ENCODE measurements around the gene FAM111A. TPM values are rescaled to one million over a fixed set of nuclear protein-coding genes. Genes with fewer than 3 reads are reported as not detected.

The FAM111A gene
- total and polyA plus RNA-seq, 9 of the 15 experiments (the other 6 are each of a cell fraction or from before 2014, with no cell fraction given), result 14.8 to 30.6 (median 20.1) TPM

DNA sequence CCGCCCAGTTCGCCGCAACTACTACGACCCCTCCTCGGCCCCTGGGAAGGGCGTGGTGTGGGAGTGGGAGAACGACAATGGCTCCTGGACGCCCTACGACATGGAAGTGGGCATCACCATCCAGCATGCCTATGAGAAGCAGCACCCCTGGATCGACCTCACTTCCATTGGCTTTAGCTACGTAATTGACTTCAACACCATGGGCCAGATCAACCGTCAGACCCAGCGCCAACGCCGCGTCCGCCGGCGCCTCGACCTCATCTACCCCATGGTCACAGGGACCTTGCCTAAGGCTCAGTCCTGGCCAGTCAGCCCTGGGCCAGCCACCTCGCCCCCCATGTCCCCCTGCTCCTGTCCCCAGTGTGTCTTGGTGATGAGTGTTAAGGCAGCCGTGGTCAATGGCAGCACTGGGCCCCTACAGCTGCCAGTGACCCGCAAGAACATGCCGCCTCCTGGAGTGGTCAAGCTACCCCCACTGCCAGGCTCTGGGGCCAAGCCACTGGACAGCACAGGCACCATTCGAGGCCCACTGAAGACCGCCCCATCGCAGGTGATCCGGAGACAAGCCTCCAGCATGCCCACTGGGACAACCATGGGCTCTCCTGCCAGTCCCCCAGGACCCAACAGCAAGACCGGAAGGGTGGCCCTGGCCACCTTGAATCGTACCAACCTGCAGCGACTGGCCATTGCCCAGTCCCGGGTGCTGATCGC lies 39.2 kb downstream of the FAM111A start:
- H3K4me1 ChIP-seq (replicated peaks in 1 of 2; ENCODE audit: control insufficient read depth in 2 of 2, insufficient read depth in 2 of 2, low read length in 2 of 2), result peaks cover 0 to 6% of the 10 kb centered on the region in 2 experiments; a peak in 1 of 5 replicates
- in situ Hi-C loops (cut with MboI), result loop anchor here (25.0 kb wide), 1 partner anchor 505 kb away; no protein-coding TSS in a partner anchor
- BruUV-seq (replicated peaks), result no TSS peak
- no peak overlapping the region for H3K9ac ChIP-seq (ENCODE audit: insufficient read depth in 1 of 2, low read depth in 2 of 2, low read length in 2 of 2)
- TF ChIP-seq, protein P1, sequence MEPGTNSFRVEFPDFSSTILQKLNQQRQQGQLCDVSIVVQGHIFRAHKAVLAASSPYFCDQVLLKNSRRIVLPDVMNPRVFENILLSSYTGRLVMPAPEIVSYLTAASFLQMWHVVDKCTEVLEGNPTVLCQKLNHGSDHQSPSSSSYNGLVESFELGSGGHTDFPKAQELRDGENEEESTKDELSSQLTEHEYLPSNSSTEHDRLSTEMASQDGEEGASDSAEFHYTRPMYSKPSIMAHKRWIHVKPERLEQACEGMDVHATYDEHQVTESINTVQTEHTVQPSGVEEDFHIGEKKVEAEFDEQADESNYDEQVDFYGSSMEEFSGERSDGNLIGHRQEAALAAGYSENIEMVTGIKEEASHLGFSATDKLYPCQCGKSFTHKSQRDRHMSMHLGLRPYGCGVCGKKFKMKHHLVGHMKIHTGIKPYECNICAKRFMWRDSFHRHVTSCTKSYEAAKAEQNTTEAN (CRISPR knock-in tag; IDR thresholded peaks at IDR 0.05), result no peak
- TF ChIP-seq HDAC6 (IDR thresholded peaks at IDR 0.05; ENCODE audit: low read depth, low read length) (no peak), TARDBP (IDR thresholded peaks at IDR 0.05) (no peak), CEBPB (tag; IDR thresholded peaks at IDR 0.05) (no peak), ZFP36 (IDR thresholded peaks at IDR 0.05; ENCODE audit: low read depth, low read length, partially characterized antibody) (no peak)
- TF ChIP-seq, protein P2, sequence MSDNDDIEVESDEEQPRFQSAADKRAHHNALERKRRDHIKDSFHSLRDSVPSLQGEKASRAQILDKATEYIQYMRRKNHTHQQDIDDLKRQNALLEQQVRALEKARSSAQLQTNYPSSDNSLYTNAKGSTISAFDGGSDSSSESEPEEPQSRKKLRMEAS (CRISPR knock-in tag; IDR thresholded peaks at IDR 0.05), result no peak
- ChIA-PET POLR2A (no interaction called here), CTCF (ENCODE audit: low intra/inter-chr PET ratio) (interaction anchor here (0.5 to 0.8 kb wide), 2 partner anchors 103 to 1833 kb away, joined by 3 to 4 read pairs; no protein-coding TSS in a partner anchor)
- H3K36me3 ChIP-seq (ENCODE audit: control insufficient read depth, insufficient read depth, low read length), result no peaks in the 10 kb centered on the region
- H3K27me3 ChIP-seq (ENCODE audit: control insufficient read depth in 2 of 2, insufficient read depth in 2 of 2, low read length in 2 of 2), result peaks cover 0 to 25% of the 10 kb centered on the region in 2 experiments; a peak in 2 of 5 replicates
- H3K27ac ChIP-seq (ENCODE audit: extremely low read depth, low read depth, low read length), result no peak overlapping the region
- H3K4me3 ChIP-seq, result no peak overlapping the region
- ATAC-seq, result no peak
- 3% methylated on average over 33 of the region's 33 CpGs for WGBS (ENCODE audit: insufficient coverage, low coverage, missing lambda C conversion rate)
- no peak for FAIRE-seq
- no peaks in the 10 kb centered on the region for H4K20me1 ChIP-seq (replicated peaks; ENCODE audit: control insufficient read depth, insufficient read depth, low read length)
- no peaks in the 10 kb centered on the region for H3K79me2 ChIP-seq (ENCODE audit: control insufficient read depth, insufficient read depth, low read length)
- no peaks in the 10 kb centered on the region for H3K9me1 ChIP-seq (ENCODE audit: control insufficient read depth, insufficient read depth, low read length)
- no peak for DNase-seq (ENCODE audit: extremely low read depth in 1 of 4, low spot score in 3 of 4)
- no peaks in the 10 kb centered on the region for H3K9me3 ChIP-seq (replicated peaks; ENCODE audit: control insufficient read depth, insufficient read depth, low read depth, low read length)
- H2AFZ ChIP-seq (ENCODE audit: low read depth, low read length), result no peak overlapping the region
- intact Hi-C loops (cut with micrococcal nuclease), result no loop called here
- no peak overlapping the region for H3K4me2 ChIP-seq (ENCODE audit: insufficient read depth, low read length)
